Measurements from ENCODE around the gene FBXL17. TPM values are rescaled to one million over a fixed set of nuclear protein-coding genes. Genes with fewer than 3 reads are reported as not detected.

The FBXL17 gene
- total RNA-seq, 1 experiment from 2014 or later, result 18.2 TPM

DNA sequence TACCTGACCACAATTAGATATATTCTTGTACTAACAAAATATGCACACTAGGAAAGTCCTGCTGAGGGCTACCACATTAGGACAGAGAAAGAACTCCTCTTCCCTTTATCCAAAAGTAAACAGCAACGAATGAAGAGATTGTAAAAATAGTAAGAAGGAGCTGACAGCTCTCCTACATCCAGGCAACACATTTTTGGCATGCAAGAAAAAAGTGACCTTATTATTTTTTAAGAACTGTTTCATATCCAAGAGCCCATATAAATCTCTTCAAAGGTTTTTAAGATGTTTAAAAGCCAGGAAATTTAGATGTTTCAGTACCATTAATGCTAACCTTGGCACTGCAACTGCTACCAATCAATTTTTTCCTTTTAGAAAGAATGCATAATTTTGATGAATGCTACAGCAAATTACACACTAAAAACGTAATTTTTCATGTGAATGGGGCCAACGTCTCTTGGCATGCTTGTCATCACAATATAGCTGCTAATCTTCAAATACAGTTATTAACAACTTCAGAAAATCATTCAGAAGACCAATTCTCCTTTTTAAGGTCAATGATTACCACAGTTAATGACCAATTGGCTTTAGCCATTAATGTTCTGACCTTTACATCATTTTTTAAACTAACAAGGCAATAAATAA, 132.0 kb downstream of the FBXL17 start:
- no peak overlapping the region for H3K27ac Mint-ChIP-seq (ENCODE audit: low read depth, unreplicated experiment)
- DNase-seq (ENCODE audit: unreplicated experiment), result no peak
- H3K27me3 Mint-ChIP-seq (ENCODE audit: insufficient read depth, unreplicated experiment), result no peaks in the 10 kb centered on the region
- no peaks in the 10 kb centered on the region for H3K36me3 Mint-ChIP-seq (ENCODE audit: insufficient read depth, unreplicated experiment)
- ChIA-PET POLR2A (interaction anchor here (0.8 kb wide), 1 partner anchor 132 kb away, joined by 3 read pairs; the partner anchor contains the start of gene FBXL17), CTCF (interaction anchor here (0.7 to 3.8 kb wide), 3 partner anchors 9 to 49 kb away, joined by 3 to 27 read pairs (median 8); no protein-coding TSS in a partner anchor)
- H3K4me3 Mint-ChIP-seq (ENCODE audit: unreplicated experiment), result no peak overlapping the region
- no peaks in the 10 kb centered on the region for H3K9me3 Mint-ChIP-seq (ENCODE audit: unreplicated experiment)
- TF ChIP-seq, protein P1, sequence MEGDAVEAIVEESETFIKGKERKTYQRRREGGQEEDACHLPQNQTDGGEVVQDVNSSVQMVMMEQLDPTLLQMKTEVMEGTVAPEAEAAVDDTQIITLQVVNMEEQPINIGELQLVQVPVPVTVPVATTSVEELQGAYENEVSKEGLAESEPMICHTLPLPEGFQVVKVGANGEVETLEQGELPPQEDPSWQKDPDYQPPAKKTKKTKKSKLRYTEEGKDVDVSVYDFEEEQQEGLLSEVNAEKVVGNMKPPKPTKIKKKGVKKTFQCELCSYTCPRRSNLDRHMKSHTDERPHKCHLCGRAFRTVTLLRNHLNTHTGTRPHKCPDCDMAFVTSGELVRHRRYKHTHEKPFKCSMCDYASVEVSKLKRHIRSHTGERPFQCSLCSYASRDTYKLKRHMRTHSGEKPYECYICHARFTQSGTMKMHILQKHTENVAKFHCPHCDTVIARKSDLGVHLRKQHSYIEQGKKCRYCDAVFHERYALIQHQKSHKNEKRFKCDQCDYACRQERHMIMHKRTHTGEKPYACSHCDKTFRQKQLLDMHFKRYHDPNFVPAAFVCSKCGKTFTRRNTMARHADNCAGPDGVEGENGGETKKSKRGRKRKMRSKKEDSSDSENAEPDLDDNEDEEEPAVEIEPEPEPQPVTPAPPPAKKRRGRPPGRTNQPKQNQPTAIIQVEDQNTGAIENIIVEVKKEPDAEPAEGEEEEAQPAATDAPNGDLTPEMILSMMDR (IDR thresholded peaks at IDR 0.05; ENCODE audit: unreplicated experiment), result no peak
- peaks cover 4% of the 10 kb centered on the region for H3K4me1 Mint-ChIP-seq (ENCODE audit: insufficient read depth, unreplicated experiment)
- no TSS peak for BruUV-seq (replicated peaks)
- intact Hi-C loops (cut with micrococcal nuclease), result no loop called here

DNA sequence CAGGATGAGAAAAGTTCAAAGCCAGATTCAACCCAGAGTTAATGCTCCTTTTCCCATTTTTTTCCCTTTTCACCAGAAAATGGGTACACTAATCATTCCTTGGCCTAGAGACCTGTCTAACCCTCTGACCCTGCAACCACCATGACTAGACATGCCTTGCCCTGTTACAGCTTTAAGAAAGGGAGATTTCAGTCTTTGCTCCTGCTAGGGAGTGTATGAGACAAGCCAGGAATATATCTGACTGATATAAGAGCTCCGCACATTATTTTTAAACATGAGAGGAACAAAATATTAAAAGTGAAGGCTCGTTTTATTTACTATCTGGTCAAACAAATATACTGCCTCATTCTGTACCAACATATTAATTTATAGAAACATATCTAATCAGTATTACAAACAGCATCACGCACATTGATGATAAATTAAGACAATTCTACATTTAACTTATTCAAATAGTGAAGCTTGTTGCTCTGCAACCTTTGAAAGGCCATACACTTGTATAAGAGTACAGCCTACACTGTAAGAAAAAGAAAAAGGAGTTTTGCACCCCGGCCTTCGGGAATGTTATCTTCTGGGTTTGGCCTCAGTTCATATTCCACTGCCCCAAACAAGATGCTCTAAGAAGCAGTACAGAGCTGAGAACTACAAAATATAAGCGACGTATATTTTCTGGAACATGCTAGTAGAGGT, 132.7 kb downstream of the FBXL17 start:
- ChIA-PET CTCF (interaction anchor here (2.1 to 3.8 kb wide), 2 partner anchors 8 to 11 kb away, joined by 8 to 27 read pairs; no protein-coding TSS in a partner anchor), POLR2A (no interaction called here)
- no peak for DNase-seq (ENCODE audit: unreplicated experiment)
- intact Hi-C loops (cut with micrococcal nuclease), result no loop called here
- H3K9me3 Mint-ChIP-seq (ENCODE audit: unreplicated experiment), result no peaks in the 10 kb centered on the region
- H3K36me3 Mint-ChIP-seq (ENCODE audit: insufficient read depth, unreplicated experiment), result no peaks in the 10 kb centered on the region
- H3K27me3 Mint-ChIP-seq (ENCODE audit: insufficient read depth, unreplicated experiment), result no peaks in the 10 kb centered on the region
- TF ChIP-seq, protein P1 (IDR thresholded peaks at IDR 0.05; ENCODE audit: unreplicated experiment), result no peak
- H3K4me1 Mint-ChIP-seq (ENCODE audit: insufficient read depth, unreplicated experiment), result peaks cover 4% of the 10 kb centered on the region
- no peak overlapping the region for H3K27ac Mint-ChIP-seq (ENCODE audit: low read depth, unreplicated experiment)
- H3K4me3 Mint-ChIP-seq (ENCODE audit: unreplicated experiment), result no peak overlapping the region
- BruUV-seq (replicated peaks), result no TSS peak

DNA sequence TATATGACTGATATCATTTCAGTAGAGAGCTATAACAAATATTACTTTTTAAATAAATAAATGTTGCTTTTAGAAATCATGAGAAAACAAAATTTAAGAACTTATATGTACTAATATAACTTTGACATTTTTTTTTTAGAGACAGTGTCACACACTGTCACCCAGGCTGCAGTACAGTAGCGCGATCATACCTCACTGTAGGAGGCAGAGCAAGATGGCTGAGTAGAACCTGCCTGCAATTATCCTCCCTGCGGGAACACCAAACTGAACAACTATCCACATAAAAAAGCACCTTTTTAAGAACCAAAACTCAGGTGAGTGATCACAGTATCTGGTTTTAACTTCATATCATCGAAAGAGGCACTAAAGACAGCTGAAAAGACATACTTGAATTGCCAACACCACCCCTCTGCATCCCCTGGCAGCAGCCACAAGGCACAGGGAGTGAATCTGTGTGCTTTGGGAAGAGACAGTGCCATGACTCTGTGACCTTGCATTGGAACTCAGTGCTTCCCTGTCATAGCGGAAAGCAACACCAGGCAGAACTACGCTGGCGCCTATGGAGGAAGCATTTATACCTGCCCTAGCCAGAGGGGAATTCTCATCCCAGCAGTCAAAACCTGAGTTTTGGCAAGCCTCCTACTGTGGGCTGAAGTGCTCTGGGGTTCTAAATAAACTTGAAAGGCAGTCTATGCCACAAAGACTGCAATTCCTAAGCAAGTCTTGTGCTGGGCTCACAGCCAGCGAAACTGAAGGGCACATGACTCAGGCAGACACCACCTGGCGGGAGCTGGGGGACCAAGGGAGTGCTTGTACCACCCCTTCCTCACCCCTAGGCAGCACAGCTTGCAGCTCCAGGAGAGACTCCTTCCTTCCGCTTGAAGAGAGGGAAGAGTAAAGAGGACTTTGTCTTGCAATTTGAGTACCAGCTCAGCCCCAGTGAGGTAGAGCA, 142.7 kb downstream of the FBXL17 start:
- intact Hi-C loops (cut with micrococcal nuclease), result no loop called here
- POLR2A ChIA-PET, result interaction anchor here (0.7 kb wide), 1 partner anchor 11 kb away, joined by 3 read pairs; no protein-coding TSS in a partner anchor
- Mint-ChIP-seq H3K27me3 (ENCODE audit: insufficient read depth, unreplicated experiment) (no peaks in the 10 kb centered on the region), H3K9me3 (ENCODE audit: unreplicated experiment) (peaks cover 14% of the 10 kb centered on the region), H3K36me3 (ENCODE audit: insufficient read depth, unreplicated experiment) (no peaks in the 10 kb centered on the region), H3K4me3 (ENCODE audit: unreplicated experiment) (no peak overlapping the region), H3K27ac (ENCODE audit: low read depth, unreplicated experiment) (peak overlapping the region; percentile 35), H3K4me1 (ENCODE audit: insufficient read depth, unreplicated experiment) (peaks cover 4% of the 10 kb centered on the region)
- peak; percentile 93 for DNase-seq (ENCODE audit: unreplicated experiment)
- CTCF ChIA-PET, result interaction anchor here (0.6 to 1.3 kb wide), 3 partner anchors 16 to 71 kb away, joined by 3 to 5 read pairs (median 3); no protein-coding TSS in a partner anchor
- BruUV-seq (replicated peaks), result no TSS peak
- TF ChIP-seq, protein P1 (IDR thresholded peaks at IDR 0.05; ENCODE audit: unreplicated experiment), result no peak
